ENCODE data around the gene SAMD3.
"Not testable (repeated sequence)": the region's sequence is repeated elsewhere in the genome, so short reads cannot be mapped to it uniquely, and the experiment has no call there.

Gene SAMD3

DNA sequence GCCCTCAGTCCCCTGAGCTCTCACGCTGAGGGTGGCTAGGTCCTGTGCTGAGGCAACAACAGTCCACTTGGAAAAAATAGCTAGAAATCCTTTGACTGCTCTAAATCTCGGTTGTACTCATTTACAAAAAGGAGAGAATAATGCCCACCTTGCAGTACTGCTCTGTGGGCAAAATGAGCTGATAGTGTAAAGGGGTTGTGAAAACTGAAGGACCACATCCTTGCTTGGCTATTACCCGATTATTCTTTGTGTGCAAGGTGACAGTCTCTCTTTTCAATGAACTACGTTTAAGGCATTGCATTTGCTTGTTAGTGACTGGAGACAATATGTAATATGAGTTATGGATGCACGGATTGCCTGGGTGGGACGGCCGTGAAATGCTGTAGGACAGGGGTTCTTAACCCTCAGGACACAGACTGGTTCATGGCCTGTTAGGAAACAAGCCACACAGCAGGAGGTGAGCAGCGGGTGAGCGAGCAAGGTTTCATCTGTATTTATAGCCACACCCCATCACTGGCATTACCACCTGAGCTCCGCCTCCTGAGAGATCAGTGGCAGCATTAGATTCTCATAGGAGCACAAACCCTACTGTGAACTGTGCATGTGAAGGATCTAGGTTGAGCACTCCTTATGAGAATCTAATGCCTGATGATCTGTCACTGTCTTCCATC is 14.6 kb downstream of the SAMD3 start:
- DNase-seq, result no peak

DNA sequence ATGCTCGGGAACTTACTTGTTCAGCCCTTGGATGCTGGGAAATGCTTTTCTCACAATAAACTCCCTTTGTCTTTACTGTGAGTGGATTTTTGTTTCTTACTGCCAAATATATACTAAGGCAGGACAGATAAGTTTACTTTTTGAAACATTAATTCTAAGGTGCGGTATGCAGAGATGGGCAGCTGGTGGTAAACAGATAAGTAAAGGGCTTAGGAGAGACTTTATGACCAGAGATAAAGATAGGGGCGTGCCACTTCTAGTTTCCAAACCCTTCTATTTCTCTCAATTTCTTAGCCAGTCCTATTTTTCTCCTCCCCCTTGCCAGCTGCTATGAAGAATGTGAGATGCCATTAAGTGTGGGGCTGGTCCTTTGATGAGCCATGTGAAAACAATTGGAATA is 16.3 kb downstream of the SAMD3 start:
- no peak for DNase-seq

DNA sequence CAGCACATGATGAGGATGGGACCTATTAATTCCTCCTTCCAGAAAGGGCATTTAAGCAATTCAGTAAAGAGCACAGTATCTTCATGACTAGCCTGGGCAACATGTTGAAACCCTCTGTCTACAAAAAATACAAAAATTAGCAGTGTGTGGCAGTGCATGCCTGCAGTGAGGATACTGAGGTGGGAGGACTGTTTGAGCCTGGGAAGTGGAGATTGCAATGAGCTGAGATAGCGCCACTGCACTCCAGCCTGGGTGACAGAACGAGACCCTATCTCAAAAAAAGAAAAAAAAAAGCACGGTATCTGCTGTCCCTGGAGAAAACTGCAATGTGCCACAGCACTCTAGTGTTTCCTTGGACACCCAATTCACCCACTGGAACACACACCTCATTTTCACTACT is 18.4 kb downstream of the SAMD3 start:
- DNase-seq, result no peak

DNA sequence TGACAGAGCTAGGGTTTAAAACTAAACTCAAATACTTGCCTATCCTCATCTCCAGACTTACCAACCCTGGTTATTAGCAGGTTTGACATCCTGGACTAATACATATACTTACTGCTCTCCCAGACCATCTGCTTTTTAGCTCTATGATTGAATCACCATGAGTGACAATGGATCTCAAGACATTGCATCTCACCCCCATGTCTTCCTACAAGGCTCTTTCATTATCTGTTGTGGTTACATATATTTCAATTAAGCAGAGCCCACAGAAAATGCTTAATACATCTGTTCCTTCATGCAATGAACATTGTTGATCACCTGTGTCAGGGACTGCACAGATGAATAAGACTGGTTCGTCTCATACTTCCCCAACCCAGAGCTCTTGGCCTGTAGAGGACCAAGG is 19.4 kb downstream of the SAMD3 start:
- no peak for DNase-seq

DNA sequence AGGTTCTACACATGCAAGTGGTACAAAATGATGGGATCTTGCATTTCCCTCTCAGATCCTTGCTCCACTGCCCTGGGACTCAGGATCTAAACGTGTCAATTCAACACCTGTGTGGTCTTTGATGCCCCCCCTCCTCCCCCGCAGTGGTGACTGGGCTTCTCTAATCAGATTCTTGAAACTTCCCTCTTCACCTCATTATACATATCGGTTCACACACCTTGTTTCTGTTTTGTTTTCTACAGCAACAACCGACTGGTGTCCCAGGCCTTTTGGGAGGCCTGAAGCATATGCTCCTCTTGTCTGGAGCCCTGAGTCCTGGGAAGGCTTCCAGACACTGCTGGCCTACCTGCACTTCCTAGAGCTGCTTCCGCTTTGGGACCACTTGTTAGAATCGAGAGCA is 20.0 kb downstream of the SAMD3 start:
- no peak for DNase-seq

DNA sequence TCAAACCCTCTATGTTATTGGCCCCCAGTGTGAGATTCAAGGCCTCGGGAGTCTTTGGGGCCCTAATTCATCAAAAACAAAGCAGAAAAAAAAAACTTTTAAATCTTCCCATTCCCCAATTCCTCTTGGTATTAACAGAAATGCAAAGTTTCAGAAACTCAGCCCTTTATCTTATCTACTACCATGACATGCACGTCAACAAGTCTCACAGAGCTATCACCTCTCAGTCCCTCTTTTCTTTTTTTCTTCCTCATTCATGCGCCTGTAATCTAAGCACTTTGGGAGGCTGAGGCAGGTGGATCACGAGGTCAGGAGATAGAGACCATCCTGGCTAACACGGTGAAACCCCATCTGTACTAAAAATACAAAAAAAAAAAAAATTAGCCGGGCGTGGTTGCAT is 22.7 kb downstream of the SAMD3 start:
- DNase-seq, result no peak

DNA sequence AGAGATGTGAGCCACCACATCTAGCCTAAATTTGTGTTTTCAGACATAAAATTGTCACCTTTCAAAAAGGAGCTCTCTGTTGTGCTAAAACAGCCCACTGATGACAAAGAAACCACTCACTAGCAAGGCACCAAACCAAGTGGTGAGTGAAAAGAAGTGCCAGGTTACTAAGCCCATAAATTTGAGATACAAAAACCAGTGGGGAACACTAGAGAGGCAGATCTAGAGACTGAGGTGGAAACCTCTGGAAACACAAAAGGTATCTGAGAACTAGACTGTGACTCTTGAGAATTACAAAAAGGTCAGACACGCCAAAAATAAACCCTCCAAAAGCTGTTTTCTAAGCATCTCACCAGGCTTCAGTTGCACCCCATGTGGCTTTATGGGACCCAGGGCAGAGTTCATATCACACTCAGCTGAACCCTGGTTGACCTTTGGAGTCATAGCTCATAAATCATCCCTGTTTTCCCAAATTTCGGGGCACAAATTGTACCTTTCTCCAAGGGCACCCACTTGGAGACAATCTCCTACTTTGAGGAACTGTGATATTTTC is 24.2 kb downstream of the SAMD3 start:
- no peak for DNase-seq

DNA sequence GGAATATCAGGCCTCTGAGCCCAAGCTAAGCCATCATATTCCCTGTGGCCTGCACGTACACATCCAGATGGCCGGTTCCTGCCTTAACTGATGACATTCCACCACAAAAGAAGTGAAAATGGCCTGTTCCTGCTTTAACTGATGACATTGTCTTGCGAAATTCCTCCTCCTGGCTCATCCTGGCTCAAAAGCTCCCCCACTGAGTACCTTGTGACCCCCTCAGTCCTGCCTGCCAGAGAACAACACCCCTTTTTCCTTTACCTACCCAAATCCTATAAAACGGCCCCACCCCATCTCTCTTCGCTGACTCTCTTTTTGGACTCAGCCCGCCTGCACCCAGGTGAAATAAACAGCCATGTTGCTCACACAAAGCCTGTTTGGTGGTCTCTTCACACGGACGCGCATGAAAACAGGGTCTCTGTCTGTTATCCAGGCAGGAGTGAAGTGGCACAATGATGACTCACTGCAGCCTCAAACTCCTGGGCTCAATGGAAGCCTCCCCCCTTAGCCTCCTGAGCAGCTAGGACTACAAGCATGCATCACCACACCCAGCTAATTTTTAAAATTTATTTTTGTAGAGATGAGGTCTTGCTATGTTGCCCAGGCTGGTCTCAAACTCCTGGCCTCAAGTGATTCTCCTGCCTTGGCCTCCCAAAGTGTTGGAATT is 24.8 kb downstream of the SAMD3 start:
- not testable (repeated sequence) for DNase-seq

DNA sequence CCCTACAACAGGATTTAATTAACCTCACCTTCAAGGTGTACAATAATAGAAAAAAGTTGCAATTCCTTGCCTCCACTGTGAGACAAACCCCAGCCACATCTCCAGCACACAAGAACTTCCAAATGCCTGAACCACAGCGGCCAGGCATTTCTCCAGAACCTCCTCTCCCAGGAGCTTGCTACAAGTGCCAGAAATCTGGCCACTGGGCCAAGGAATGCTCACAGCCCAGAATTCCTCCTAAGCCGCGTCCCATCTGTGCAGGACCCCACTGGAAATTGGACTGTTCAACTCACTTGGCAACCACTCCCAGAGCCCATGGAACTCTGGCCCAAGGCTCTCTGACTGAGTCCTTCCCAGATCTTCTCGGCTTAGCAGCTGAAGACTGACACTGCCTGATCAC is 28.3 kb downstream of the SAMD3 start:
- not testable (repeated sequence) for DNase-seq

DNA sequence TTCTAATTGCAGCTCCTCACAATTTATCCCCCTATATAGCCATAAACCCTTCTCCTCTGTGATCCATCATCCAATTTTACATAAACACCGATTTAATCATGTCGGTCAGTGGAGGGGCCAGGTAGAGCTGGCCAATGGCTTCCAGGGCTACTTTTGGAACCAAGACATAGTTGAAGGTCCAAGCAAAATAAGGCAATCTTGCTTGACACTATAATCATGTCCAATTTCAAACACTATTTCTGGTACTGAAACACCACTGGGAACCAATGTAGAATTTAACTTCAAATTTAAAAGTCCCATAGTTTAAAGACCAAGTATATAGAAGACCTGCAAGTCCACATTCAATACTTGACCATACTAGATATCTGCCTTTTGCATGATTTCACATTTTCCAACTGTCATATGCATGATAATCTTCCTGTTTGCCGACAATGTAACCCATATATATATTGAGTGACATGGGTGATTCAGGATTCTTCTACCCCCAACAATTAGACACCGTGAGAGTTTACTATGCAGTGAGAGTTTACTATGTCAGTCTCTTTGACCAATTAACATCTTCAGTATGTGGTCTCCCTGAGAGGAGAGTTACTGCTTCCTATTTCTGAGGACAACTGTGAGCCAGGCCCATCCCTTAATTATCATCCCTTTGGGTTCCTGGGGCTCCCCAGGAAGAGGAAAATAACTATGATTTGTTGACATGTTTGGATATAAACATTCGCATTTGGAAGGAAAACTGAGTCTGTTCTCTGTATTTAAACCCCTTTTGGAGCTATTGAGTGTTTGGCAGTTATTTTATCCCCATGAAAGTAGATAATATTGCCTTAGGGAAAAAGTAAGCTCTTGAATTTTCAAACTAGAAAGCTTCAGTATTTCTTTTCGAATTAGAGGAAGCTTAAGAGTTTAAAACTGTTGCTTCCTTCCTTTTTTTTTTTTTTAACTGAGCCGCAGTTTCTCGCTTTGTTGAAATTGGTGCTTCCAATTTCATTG is 31.8 kb downstream of the SAMD3 start:
- no peak for DNase-seq

DNA sequence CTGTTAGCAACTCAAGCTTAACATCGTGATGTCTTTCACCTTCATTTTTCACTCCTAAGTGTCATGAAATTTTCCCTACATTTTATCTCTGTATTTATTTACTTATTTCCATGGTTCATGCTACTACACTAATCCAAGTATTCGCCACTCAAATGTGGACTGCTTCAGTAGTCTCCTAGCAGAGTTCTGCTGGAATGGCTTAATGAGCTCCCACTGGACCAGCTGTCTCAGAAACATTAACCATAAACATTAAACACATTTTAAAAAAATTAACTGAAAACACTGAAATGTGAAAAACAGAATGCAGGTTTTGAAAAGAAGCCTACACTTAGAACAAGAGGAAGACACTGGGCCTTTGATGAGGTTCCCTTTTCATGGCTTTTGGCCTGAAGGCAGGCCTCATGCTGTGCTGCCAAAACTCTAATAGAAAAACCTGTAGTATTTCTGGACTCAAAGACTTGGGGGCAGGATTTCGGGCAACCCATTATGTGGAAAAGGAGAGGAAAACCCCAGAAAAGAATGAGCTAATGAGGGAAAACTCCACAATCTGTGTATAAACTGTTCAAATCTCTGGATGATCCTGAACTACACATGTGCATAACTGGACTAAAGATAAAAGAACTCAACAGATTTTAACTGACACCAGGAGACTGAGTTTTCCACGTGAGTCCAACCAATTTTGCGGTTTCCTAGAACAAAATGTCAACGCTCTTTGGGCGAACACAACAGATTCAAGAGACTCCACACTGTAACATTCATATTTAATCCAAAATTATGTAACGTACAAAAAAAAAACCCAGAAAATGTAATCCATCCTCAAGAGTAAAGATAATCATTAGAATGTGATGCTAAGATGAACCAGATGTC is 33.0 kb downstream of the SAMD3 start:
- DNase-seq, result no peak

DNA sequence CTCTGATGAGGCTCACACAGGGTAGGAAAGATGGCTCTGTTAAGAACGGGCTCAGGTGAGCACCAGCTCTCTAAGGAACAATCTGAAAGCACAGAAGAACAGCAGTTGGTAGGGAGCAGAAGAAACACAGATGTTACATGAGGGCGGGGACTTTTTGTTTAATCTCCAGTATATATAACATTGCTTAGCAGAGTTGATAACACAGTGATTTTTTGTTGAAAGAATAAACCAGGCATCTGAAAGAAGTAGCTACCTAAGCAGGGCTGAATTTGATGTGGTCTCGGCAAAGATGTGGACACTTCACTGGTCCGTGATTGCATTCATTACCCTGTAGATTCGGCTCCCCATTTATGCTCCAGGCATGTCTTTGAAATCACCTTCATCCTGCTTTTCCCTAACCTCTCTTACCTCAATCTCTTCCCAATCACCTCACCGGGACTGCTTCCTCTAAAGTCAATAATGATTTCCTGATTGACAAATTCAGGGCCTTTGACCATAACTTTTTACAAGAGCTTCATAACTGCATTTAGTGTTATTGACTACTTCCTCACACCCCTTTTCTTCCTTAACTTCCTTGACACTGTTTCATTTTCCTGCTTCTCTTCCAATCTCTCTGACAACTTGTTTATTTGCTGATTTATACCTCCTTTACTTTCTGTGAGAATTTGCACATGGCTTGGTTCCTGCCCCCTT is 34.4 kb downstream of the SAMD3 start:
- no peak for DNase-seq

DNA sequence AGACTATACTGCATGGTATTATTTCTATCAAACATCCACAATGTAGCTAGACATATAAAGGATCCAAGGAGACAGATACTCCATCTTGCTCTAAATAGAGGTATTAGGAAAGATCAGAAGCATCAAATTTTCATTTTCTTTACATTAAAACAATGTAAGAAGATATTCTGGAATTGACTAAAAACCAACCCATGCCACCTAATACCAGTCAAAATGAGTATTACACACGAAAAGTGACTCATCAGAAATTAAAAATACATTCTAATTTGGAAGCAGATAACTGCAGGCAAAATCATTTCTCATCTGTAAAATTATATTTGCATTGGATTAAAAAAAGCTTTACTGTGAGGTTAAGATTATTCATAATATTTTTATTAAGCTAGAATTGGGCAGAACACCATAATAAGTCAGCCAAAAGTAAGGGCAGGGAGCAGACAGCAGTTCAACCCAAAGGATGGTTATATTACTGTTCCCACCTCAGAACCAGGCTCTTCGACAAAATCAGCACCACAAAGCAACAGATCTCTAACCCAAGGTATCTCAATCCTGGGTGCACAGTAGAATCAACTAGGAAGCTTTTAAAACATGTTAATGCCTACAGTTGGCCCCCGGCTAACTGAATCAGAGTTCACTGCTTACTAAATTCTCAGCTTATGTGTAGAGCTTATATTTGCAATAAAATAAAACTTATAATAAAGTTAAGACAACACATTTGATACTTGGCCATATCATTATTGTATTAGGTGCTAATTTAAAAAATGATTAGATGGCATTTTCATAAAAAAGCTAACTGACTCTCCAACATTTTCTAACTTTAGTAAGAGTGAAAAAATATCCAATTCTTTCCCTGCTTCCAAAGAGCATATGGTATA is 35.2 kb downstream of the SAMD3 start:
- no peak for DNase-seq

DNA sequence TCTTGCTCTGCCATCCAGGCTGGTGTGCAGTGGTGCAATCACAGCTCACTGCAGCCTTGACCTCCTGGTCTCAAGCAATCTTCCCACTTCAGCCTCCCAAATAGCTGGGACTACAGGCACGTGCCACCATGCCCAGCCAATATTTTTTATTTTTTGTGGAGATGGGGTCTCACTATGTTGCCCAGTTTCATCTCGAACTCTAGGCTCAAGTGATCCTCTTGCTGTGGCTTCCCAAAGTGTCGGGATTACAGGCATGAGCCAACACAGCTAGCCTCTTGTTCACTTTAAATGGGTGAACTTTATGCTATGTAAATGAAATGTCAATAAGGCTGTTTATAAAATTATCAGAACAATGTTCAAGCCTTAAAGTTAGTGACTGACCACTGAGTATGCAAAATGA is 37.1 kb downstream of the SAMD3 start:
- DNase-seq, result no peak

DNA sequence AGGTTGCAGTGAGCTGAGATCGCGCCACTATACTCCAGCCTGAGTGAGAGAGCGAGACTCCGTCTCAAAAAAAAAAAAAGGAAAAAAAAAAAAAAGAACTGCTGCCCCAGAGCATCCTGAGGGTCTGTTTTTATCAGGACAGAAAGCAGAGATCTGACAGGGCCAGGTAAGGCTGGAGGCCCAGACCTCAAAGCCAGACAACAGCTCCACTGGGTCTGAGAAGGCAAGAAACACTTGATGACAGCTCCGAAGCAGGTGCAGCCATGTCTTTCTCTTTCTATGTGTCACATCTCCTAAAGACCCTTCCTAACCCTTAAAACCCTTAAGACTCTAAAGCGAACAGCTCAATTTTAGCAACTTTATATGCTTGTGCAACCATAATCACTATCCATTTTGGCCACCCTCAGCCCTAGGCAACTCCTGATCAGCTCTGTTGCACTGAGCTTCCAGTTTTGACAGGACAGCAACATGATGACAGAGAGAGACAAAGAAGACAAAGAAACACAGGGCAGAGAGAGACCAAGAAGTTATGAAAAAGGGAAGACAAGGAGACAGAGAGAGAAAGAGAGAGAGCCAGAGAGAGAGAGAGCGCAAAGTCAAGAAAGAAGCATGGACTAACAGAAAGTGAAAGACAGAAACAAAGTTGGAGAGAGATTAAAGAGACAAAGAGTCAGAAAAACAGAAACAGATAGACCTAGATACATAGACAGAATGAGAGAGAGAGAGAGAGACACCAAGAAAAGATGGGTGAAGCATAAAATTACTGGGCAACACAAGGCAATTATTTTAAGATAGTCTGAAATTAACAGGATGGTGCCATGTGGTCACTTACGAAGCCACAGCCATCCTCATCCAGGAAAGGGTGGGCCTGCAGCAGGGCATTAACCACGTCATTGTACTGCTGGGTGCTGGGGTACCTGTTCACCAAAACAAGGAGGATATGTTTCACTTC is 39.2 kb downstream of the SAMD3 start:
- DNase-seq, result no peak

DNA sequence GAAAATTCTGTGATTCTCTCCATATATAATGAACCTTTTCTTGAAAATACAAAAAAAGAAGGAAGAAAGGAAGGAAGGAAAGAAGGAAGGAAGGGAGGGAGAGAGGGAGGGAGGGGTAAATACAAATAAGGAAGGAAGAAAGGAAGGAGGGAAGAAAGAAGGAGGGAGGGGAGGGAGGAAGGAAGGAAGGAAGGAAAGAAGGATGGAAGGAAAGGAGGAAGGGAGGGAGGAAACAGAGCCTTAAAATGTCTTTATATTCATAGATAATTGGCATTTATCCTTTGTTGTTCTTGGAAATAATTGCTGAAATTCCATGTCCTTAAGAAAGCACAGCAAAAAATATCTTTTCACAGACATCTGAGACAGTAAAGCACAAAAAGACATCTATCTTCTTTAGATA is 40.3 kb downstream of the SAMD3 start:
- DNase-seq, result no peak

DNA sequence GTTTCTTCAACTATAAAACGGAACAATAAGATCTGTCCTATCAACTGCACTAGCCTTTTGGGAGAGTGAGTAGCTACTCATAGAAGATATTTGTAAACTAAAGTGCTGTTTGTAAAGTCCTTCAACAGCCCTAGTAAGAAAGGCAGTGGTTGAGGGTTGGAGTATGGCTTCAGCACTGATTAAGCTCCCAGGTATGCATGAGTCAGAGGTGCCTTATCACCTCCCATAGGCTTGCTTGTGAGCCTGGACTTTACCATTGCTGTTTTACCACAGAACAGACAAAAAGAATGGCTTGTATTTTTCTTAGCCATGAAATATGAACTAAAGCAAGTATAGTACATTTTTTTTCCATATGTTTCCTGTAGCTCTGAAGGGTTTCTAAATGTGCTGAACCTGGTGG is 44.1 kb downstream of the SAMD3 start:
- no peak for DNase-seq

DNA sequence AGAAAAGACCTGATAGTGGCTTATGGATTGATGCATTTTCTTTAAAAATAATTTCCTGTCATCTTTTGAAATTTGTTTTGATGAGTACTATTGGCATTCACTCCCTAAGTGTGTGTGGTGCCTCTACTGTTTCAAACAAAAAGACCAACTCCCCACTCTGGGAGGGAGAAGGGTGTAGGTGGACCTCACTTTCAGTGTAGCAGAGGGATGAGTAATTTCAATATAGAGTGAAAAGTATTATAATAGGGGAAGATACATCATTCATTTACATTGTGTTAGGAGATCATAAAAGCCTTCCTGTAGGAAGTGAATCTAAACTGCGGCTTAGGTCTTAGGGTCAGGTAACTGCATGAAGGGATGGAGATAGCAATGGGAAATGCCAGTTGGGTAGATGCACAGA is 46.4 kb downstream of the SAMD3 start:
- DNase-seq, result no peak

DNA sequence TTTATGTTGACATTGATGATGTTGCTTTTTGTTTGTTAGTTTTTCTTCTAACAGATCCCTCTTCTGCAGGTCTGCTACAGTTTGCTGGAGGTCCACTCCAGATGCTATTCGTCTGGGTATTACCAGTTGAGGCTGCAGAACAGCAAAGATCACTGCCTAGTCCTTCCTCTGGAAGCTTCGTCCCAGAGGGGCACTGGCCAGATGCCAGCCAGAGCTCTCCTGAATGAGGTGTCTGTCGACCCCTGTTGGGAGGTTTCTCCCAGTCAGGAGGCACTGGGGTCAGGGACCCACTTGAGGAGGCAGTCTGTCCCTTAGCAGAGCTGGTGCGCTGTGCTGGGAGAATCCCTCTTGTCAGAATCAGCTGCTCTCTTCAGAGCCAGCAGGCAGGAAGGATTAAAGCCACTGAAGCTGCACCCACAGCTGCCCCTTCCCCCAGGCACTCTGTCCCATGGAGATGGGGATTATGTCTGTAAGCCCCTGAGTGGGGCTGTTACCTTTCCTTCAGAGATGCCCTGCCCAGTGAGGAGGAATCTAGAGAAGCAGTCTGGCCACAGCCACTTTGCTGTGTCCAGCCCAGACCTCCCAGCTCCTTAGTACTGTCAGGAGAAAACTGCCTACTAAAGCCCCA is 49.3 kb downstream of the SAMD3 start:
- DNase-seq, result not testable (repeated sequence)
